Central memory CD8-positive, alpha-beta T cell (primary cell): ENCODE data around the gene ARHGAP12.

ENCODE experiments used
- ATAC-seq: fragments of 150-1000 bp; cut with Tn5 transposase; replicated peaks from 2 replicates; pipeline ENCODE4 v1.10.0; 2022; ENCODE audit warnings: mild to moderate bottlenecking, moderate FRiP score, moderate number of reproducible peaks; ENCODE audit not compliant: poor library complexity, severe bottlenecking; ENCODE audit errors: extremely low read depth
- DNase-seq, 2 donors: peaks; one replicate each; pipeline ENCODE4 v3.0.0; 2021; ENCODE audit warnings: low spot score in 2 of 2
- H3K27ac Mint-ChIP-seq: one replicate; pipeline ENCODE4 v1.8.0; 2022; ENCODE audit warnings: low read depth, mild to moderate bottlenecking, moderate library complexity, mixed read lengths
- H3K27me3 Mint-ChIP-seq: one replicate; pipeline ENCODE4 v1.8.0; 2022; ENCODE audit warnings: mixed read lengths
- H3K36me3 Mint-ChIP-seq: one replicate; pipeline ENCODE4 v1.8.0; 2022; ENCODE audit warnings: mild to moderate bottlenecking, moderate library complexity, mixed read lengths; ENCODE audit not compliant: insufficient read depth
- H3K4me1 Mint-ChIP-seq: one replicate; pipeline ENCODE4 v1.8.0; 2022; ENCODE audit warnings: mixed read lengths
- H3K4me3 Mint-ChIP-seq: one replicate; pipeline ENCODE4 v1.8.0; 2022; ENCODE audit warnings: mild to moderate bottlenecking, moderate library complexity, mixed read lengths
- H3K9me3 Mint-ChIP-seq: one replicate; pipeline ENCODE4 v1.8.0; 2022; ENCODE audit warnings: mixed read lengths

Gene ARHGAP12

GRCh38 chr10:31838709-31839108 lies 89.9 kb downstream of the ARHGAP12 start:
- H3K9me3 Mint-ChIP-seq, result no peaks in the 10 kb centered on the region
- no peak overlapping the region for H3K27ac Mint-ChIP-seq
- peaks cover 11% of the 10 kb centered on the region for H3K4me1 Mint-ChIP-seq
- ATAC-seq (no peak), DNase-seq (no peak)
- H3K27me3 Mint-ChIP-seq, result no peaks in the 10 kb centered on the region
- H3K36me3 Mint-ChIP-seq, result peaks cover 14% of the 10 kb centered on the region
- H3K4me3 Mint-ChIP-seq, result no peak overlapping the region

GRCh38 chr10:31838065-31838464 lies 90.6 kb downstream of the ARHGAP12 start:
- no peak overlapping the region for H3K4me3 Mint-ChIP-seq
- H3K36me3 Mint-ChIP-seq, result peaks cover 14% of the 10 kb centered on the region
- DNase-seq (no peak), ATAC-seq (no peak)
- H3K4me1 Mint-ChIP-seq, result peaks cover 18% of the 10 kb centered on the region
- no peaks in the 10 kb centered on the region for H3K27me3 Mint-ChIP-seq
- H3K27ac Mint-ChIP-seq, result no peak overlapping the region
- H3K9me3 Mint-ChIP-seq, result no peaks in the 10 kb centered on the region

- Mint-ChIP-seq H3K4me3 (no peak overlapping the region), H3K27me3 (no peaks in the 10 kb centered on the region), H3K4me1 (peaks cover 20% of the 10 kb centered on the region), H3K36me3 (peaks cover 14% of the 10 kb centered on the region), H3K27ac (no peak overlapping the region), H3K9me3 (no peaks in the 10 kb centered on the region)
- DNase-seq, result no peak
- ATAC-seq, result no peak
These were observed 91.8 kb downstream of the ARHGAP12 start for GRCh38 chr10:31836569-31837406.

GRCh38 chr10:31833753-31834152 lies 94.9 kb downstream of the ARHGAP12 start:
- ATAC-seq, result no peak
- Mint-ChIP-seq H3K4me1 (peaks cover 20% of the 10 kb centered on the region), H3K36me3 (peaks cover 14% of the 10 kb centered on the region), H3K27me3 (no peaks in the 10 kb centered on the region), H3K9me3 (no peaks in the 10 kb centered on the region), H3K27ac (no peak overlapping the region), H3K4me3 (no peak overlapping the region)
- no peak for DNase-seq

- no peaks in the 10 kb centered on the region for H3K27me3 Mint-ChIP-seq
- DNase-seq, result no peak
- H3K27ac Mint-ChIP-seq, result no peak overlapping the region
- H3K36me3 Mint-ChIP-seq, result peaks cover 9% of the 10 kb centered on the region
- no peaks in the 10 kb centered on the region for H3K9me3 Mint-ChIP-seq
- H3K4me1 Mint-ChIP-seq, result peaks cover 15% of the 10 kb centered on the region
- H3K4me3 Mint-ChIP-seq, result no peak overlapping the region
- no peak for ATAC-seq
These were observed 96.4 kb downstream of the ARHGAP12 start for GRCh38 chr10:31832261-31832660.

- Mint-ChIP-seq H3K27me3 (no peaks in the 10 kb centered on the region), H3K4me1 (peaks cover 10% of the 10 kb centered on the region), H3K9me3 (no peaks in the 10 kb centered on the region), H3K27ac (no peak overlapping the region), H3K4me3 (no peak overlapping the region), H3K36me3 (peaks cover 9% of the 10 kb centered on the region)
- DNase-seq, result no peak
- ATAC-seq, result no peak
These were observed 97.7 kb downstream of the ARHGAP12 start for GRCh38 chr10:31830887-31831286.

GRCh38 chr10:31829776-31830175 lies 98.9 kb downstream of the ARHGAP12 start:
- H3K4me1 Mint-ChIP-seq, result peaks cover 10% of the 10 kb centered on the region
- no peak overlapping the region for H3K4me3 Mint-ChIP-seq
- ATAC-seq (no peak), DNase-seq (no peak)
- no peak overlapping the region for H3K27ac Mint-ChIP-seq
- peaks cover 11% of the 10 kb centered on the region for H3K36me3 Mint-ChIP-seq
- no peaks in the 10 kb centered on the region for H3K9me3 Mint-ChIP-seq
- no peaks in the 10 kb centered on the region for H3K27me3 Mint-ChIP-seq

GRCh38 chr10:31823358-31823757 lies 105.3 kb downstream of the ARHGAP12 start:
- ATAC-seq (no peak), DNase-seq (no peak)
- H3K27ac Mint-ChIP-seq, result no peak overlapping the region
- H3K9me3 Mint-ChIP-seq, result no peaks in the 10 kb centered on the region
- no peaks in the 10 kb centered on the region for H3K27me3 Mint-ChIP-seq
- H3K36me3 Mint-ChIP-seq, result peaks cover 8% of the 10 kb centered on the region
- H3K4me1 Mint-ChIP-seq, result no peaks in the 10 kb centered on the region
- no peak overlapping the region for H3K4me3 Mint-ChIP-seq

- H3K4me1 Mint-ChIP-seq, result no peaks in the 10 kb centered on the region
- H3K36me3 Mint-ChIP-seq, result peaks cover 10% of the 10 kb centered on the region
- ATAC-seq, result no peak
- H3K4me3 Mint-ChIP-seq, result no peak overlapping the region
- H3K9me3 Mint-ChIP-seq, result no peaks in the 10 kb centered on the region
- no peaks in the 10 kb centered on the region for H3K27me3 Mint-ChIP-seq
- DNase-seq, result no peak
- H3K27ac Mint-ChIP-seq, result no peak overlapping the region
These were observed 105.9 kb downstream of the ARHGAP12 start for GRCh38 chr10:31822616-31823318.

- no peak overlapping the region for H3K4me3 Mint-ChIP-seq
- H3K27ac Mint-ChIP-seq, result no peak overlapping the region
- ATAC-seq (no peak), DNase-seq (no peak)
- H3K4me1 Mint-ChIP-seq, result no peaks in the 10 kb centered on the region
- H3K27me3 Mint-ChIP-seq, result no peaks in the 10 kb centered on the region
- H3K9me3 Mint-ChIP-seq, result no peaks in the 10 kb centered on the region
- H3K36me3 Mint-ChIP-seq, result peaks cover 10% of the 10 kb centered on the region
These were observed 106.5 kb downstream of the ARHGAP12 start for GRCh38 chr10:31822150-31822549.

- no peaks in the 10 kb centered on the region for H3K27me3 Mint-ChIP-seq
- H3K27ac Mint-ChIP-seq, result no peak overlapping the region
- no peak for DNase-seq
- H3K36me3 Mint-ChIP-seq, result peaks cover 11% of the 10 kb centered on the region
- H3K9me3 Mint-ChIP-seq, result no peaks in the 10 kb centered on the region
- no peak for ATAC-seq
- H3K4me3 Mint-ChIP-seq, result no peak overlapping the region
- H3K4me1 Mint-ChIP-seq, result no peaks in the 10 kb centered on the region
These were observed 107.8 kb downstream of the ARHGAP12 start for GRCh38 chr10:31820778-31821369.

GRCh38 chr10:31820096-31820495 lies 108.5 kb downstream of the ARHGAP12 start:
- Mint-ChIP-seq H3K4me1 (no peaks in the 10 kb centered on the region), H3K4me3 (no peak overlapping the region), H3K27me3 (no peaks in the 10 kb centered on the region), H3K9me3 (no peaks in the 10 kb centered on the region), H3K27ac (no peak overlapping the region), H3K36me3 (peaks cover 9% of the 10 kb centered on the region)
- ATAC-seq (no peak), DNase-seq (no peak)

- DNase-seq, result no peak
- ATAC-seq, result no peak
- Mint-ChIP-seq H3K4me1 (no peaks in the 10 kb centered on the region), H3K4me3 (no peak overlapping the region), H3K27me3 (no peaks in the 10 kb centered on the region), H3K36me3 (peaks cover 11% of the 10 kb centered on the region), H3K27ac (no peak overlapping the region), H3K9me3 (no peaks in the 10 kb centered on the region)
These were observed 109.2 kb downstream of the ARHGAP12 start for GRCh38 chr10:31819391-31819820.
